Activated CD8-positive, alpha-beta T cell treated with anti-CD3 and anti-CD28 coated beads, Interleukin-2, amount 10 ng/mL, durations not matched to agents 7 days and 5 days (primary cell): ENCODE data around the gene SH3RF1. TPM values are rescaled to one million over a fixed set of nuclear protein-coding genes. Genes with fewer than 3 reads are reported as not detected.

Experiments
- ATAC-seq: fragments of 150-1000 bp; cut with Tn5 transposase; one replicate; pipeline ENCODE4 v1.10.0; 2021; ENCODE audit warnings: moderate library complexity
- CTCF ChIA-PET: fragments of 350-600 bp; sonication (Branson Sonifier 250); formaldehyde crosslinking; loops from one replicate; lab custom pipeline; 2021; ENCODE audit warnings: antibody characterized with exemption; lab: Charles Lee
- POLR2A ChIA-PET: fragments of 350-600 bp; sonication (Branson Sonifier 250); formaldehyde crosslinking; loops from one replicate; lab custom pipeline; 2021; ENCODE audit warnings: antibody characterized with exemption; lab: Charles Lee
- DNase-seq: peaks from one replicate; pipeline ENCODE4 v3.0.0-alpha.2; 2020
- H3K27ac Mint-ChIP-seq: one replicate; pipeline ENCODE4 v1.8.0; 2021; ENCODE audit warnings: mild to moderate bottlenecking, mixed read lengths
- H3K27me3 Mint-ChIP-seq: one replicate; pipeline ENCODE4 v1.8.0; 2021; ENCODE audit warnings: low read depth, mixed read lengths
- H3K36me3 Mint-ChIP-seq: one replicate; pipeline ENCODE4 v1.8.0; 2021; ENCODE audit warnings: low read depth, mixed read lengths
- H3K4me1 Mint-ChIP-seq: one replicate; pipeline ENCODE4 v1.8.0; 2021; ENCODE audit warnings: low read depth, mixed read lengths
- H3K4me3 Mint-ChIP-seq: one replicate; pipeline ENCODE4 v1.8.0; 2021; ENCODE audit warnings: mild to moderate bottlenecking, mixed read lengths
- H3K9me3 Mint-ChIP-seq: one replicate; pipeline ENCODE4 v1.8.0; 2022; ENCODE audit warnings: mixed read lengths; ENCODE audit not compliant: insufficient read depth
- total RNA-seq, 2 experiments: library from RNA; stranded (reverse); gene quantifications; one replicate each; pipeline ENCODE4 v1.2.3, GENCODE V29; 2021

SH3RF1 gene
- total RNA-seq, 2 experiments from 2014 or later: 0.08 to 0.18 TPM

GRCh38 chr4:169070071-169070894 is 200.5 kb downstream of the SH3RF1 start:
- ATAC-seq: no peak
- DNase-seq: no peak
- Mint-ChIP-seq H3K27ac (no peak overlapping the region), H3K4me3 (no peak overlapping the region), H3K27me3 (no peaks in the 10 kb centered on the region), H3K36me3 (no peaks in the 10 kb centered on the region), H3K9me3 (no peaks in the 10 kb centered on the region), H3K4me1 (peaks cover 8% of the 10 kb centered on the region)
- ChIA-PET POLR2A (no interaction called here), CTCF (no interaction called here)

DNA sequence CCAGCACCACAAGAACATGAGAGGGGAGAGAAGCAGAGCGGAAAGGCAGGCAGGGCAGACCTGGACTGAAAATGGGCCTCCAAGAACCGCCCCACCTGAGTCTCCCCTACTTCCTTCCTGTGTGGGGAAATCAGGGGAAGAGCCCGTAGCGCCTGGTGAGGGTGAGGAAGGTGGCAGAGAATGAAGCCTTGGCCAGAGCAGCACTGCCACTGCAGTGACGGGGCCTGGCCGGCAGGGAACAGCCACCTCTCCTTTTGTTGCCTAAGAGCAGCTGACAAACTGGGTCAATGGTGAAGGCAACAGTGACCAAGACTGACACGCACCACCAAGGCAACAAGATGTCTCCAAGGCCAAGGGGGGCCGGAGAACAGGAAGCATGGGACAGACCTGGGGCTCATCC is 202.3 kb downstream of the SH3RF1 start:
- peaks cover 8% of the 10 kb centered on the region for H3K4me1 Mint-ChIP-seq
- POLR2A ChIA-PET: interaction anchor here (0.5 kb wide), 1 partner anchor 19 kb away, joined by 4 read pairs; no protein-coding TSS in a partner anchor
- peak overlapping the region; percentile 60 for H3K27ac Mint-ChIP-seq
- H3K36me3 Mint-ChIP-seq: no peaks in the 10 kb centered on the region
- H3K27me3 Mint-ChIP-seq: no peaks in the 10 kb centered on the region
- no peak overlapping the region for H3K4me3 Mint-ChIP-seq
- DNase-seq (no peak), ATAC-seq (no peak)
- CTCF ChIA-PET: no interaction called here
- no peaks in the 10 kb centered on the region for H3K9me3 Mint-ChIP-seq

GRCh38 chr4:169066934-169067333 is 203.8 kb downstream of the SH3RF1 start:
- ChIA-PET CTCF (no interaction called here), POLR2A (no interaction called here)
- Mint-ChIP-seq H3K27me3 (no peaks in the 10 kb centered on the region), H3K4me1 (peaks cover 8% of the 10 kb centered on the region), H3K9me3 (no peaks in the 10 kb centered on the region), H3K4me3 (no peak overlapping the region), H3K36me3 (no peaks in the 10 kb centered on the region), H3K27ac (no peak overlapping the region)
- no peak for DNase-seq
- no peak for ATAC-seq

- ChIA-PET POLR2A (no interaction called here), CTCF (no interaction called here)
- Mint-ChIP-seq H3K9me3 (no peaks in the 10 kb centered on the region), H3K27me3 (no peaks in the 10 kb centered on the region), H3K36me3 (no peaks in the 10 kb centered on the region), H3K27ac (no peak overlapping the region), H3K4me1 (peaks cover 8% of the 10 kb centered on the region), H3K4me3 (no peak overlapping the region)
- DNase-seq: no peak
- no peak for ATAC-seq
These were observed 206.5 kb downstream of the SH3RF1 start for GRCh38 chr4:169064296-169064695.

DNA sequence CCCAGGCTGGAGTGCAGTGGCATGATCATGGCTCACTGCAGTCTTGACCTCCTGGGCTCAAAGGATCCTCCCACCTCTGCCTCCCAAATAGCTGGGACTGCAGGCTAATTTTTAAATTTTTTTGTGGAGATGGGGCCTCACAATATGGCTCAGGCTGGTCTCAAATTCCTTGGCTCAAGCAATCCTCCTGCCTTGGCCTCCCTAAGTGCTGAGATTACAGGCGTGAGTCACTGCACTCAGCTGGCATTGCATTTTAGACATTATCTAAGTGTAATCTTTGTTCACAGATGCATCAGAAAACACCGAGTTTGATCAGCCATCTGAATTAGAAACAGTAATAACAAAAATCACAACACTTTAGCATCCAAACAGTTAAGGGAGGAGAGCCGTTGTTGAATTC is 207.3 kb downstream of the SH3RF1 start:
- ChIA-PET POLR2A (no interaction called here), CTCF (no interaction called here)

GRCh38 chr4:169062897-169063244 is 207.9 kb downstream of the SH3RF1 start:
- no peaks in the 10 kb centered on the region for H3K36me3 Mint-ChIP-seq
- DNase-seq (no peak), ATAC-seq (no peak)
- no peaks in the 10 kb centered on the region for H3K4me1 Mint-ChIP-seq
- ChIA-PET POLR2A (no interaction called here), CTCF (no interaction called here)
- H3K9me3 Mint-ChIP-seq: no peaks in the 10 kb centered on the region
- no peak overlapping the region for H3K4me3 Mint-ChIP-seq
- no peaks in the 10 kb centered on the region for H3K27me3 Mint-ChIP-seq
- H3K27ac Mint-ChIP-seq: no peak overlapping the region

More for the DNA sequence above, 207.3 kb downstream of the SH3RF1 start:
- ATAC-seq (no peak), DNase-seq (no peak)
- H3K4me1 Mint-ChIP-seq: peaks cover 5% of the 10 kb centered on the region
- no peak overlapping the region for H3K4me3 Mint-ChIP-seq
- H3K9me3 Mint-ChIP-seq: no peaks in the 10 kb centered on the region
- no peak overlapping the region for H3K27ac Mint-ChIP-seq
- no peaks in the 10 kb centered on the region for H3K36me3 Mint-ChIP-seq
- no peaks in the 10 kb centered on the region for H3K27me3 Mint-ChIP-seq

- no peak for DNase-seq
- ChIA-PET CTCF (no interaction called here), POLR2A (no interaction called here)
- H3K4me1 Mint-ChIP-seq: no peaks in the 10 kb centered on the region
- no peak overlapping the region for H3K4me3 Mint-ChIP-seq
- no peaks in the 10 kb centered on the region for H3K36me3 Mint-ChIP-seq
- H3K27me3 Mint-ChIP-seq: peaks cover under 1% of the 10 kb centered on the region
- no peak for ATAC-seq
- H3K9me3 Mint-ChIP-seq: no peaks in the 10 kb centered on the region
- H3K27ac Mint-ChIP-seq: no peak overlapping the region
These were observed 209.4 kb downstream of the SH3RF1 start for GRCh38 chr4:169061386-169061785.

DNA sequence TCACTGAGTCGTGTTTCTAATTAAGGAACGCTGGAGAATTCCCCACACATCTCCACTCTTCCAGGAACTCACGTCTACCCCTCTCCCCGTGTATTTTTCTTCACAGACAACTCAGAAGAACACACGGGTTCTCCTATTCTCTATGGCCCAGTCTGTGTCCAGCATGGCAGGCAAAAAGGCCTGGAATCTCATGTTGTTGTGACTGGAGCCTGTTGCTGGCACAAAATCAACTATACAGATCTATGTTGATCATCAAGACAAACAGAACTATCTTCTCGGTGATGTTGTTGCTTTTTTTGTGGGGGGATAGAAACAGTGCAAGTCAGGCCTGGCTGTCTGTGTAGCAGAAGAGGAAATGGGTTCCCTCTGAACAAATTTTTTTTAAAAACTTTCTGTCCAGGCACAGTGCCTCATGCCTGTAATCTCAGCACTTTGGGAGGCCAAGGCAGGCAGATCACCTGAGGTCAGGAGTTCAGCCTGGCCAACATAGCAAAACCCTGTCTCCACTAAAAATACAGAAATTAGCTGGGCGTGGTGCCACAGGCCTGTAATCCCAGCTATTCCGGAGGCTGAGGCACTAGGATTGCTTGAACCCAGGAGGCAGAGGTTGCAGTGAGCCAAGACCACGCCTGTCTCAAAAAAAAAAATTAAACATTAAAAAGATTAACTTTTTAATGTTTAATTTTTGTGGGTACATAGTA is 210.2 kb downstream of the SH3RF1 start:
- DNase-seq (no peak), ATAC-seq (no peak)
- ChIA-PET POLR2A (no interaction called here), CTCF (no interaction called here)
- Mint-ChIP-seq H3K4me1 (no peaks in the 10 kb centered on the region), H3K27me3 (peaks cover 2% of the 10 kb centered on the region), H3K4me3 (no peak overlapping the region), H3K36me3 (no peaks in the 10 kb centered on the region), H3K27ac (no peak overlapping the region), H3K9me3 (no peaks in the 10 kb centered on the region)

DNA sequence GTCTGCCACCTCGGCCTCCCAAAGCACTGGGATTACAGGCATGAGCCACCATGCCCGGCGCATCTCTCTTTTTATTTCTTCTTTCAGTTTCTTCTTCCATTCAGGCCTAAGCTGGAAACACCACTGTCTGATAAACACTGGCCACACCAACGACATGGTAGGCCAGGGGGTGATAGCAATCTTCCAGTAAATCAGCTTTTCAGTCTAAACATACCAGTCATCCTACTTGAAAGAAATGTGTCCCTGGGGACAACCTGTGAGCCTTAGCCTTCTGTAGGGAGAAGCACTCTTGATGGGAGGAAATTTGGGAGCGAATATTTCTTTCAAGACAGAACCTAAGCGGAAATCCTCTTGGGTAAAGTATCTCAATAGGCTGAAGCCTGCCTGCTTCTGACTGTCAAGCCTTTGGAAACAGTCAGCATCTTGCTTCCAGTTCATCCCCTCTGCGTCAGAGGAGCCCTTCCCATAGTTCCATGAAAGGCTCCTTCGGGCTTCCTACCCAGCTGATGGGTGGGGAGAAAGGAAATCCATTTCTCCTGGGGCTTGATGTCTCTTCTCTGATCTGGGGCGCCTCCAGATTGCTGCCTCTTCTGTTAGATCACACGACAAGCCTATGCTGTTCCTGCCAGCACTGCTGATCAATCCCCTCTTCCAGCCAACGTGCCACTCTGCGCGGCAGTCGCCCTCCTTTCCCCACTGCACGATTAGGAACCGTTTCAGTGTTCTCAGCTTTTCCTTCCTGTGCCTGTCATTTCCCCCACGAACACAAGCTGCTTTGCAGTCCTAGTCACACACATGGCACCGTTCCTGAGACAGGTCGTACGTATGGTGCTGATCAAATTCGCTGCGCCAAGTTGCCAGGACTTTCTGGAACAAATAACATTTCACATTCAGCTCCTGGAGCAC is 211.2 kb downstream of the SH3RF1 start:
- H3K4me1 Mint-ChIP-seq: no peaks in the 10 kb centered on the region
- H3K27ac Mint-ChIP-seq: no peak overlapping the region
- POLR2A ChIA-PET: no interaction called here
- CTCF ChIA-PET: no interaction called here
- no peak for DNase-seq
- H3K9me3 Mint-ChIP-seq: no peaks in the 10 kb centered on the region
- H3K36me3 Mint-ChIP-seq: no peaks in the 10 kb centered on the region
- ATAC-seq: no peak
- H3K4me3 Mint-ChIP-seq: no peak overlapping the region
- H3K27me3 Mint-ChIP-seq: peaks cover 2% of the 10 kb centered on the region

GRCh38 chr4:169058312-169058711 is 212.4 kb downstream of the SH3RF1 start:
- DNase-seq (no peak), ATAC-seq (no peak)
- CTCF ChIA-PET: no interaction called here
- Mint-ChIP-seq H3K27me3 (peaks cover 2% of the 10 kb centered on the region), H3K4me3 (no peak overlapping the region), H3K27ac (no peak overlapping the region), H3K4me1 (no peaks in the 10 kb centered on the region), H3K36me3 (no peaks in the 10 kb centered on the region), H3K9me3 (no peaks in the 10 kb centered on the region)
- POLR2A ChIA-PET: no interaction called here

DNA sequence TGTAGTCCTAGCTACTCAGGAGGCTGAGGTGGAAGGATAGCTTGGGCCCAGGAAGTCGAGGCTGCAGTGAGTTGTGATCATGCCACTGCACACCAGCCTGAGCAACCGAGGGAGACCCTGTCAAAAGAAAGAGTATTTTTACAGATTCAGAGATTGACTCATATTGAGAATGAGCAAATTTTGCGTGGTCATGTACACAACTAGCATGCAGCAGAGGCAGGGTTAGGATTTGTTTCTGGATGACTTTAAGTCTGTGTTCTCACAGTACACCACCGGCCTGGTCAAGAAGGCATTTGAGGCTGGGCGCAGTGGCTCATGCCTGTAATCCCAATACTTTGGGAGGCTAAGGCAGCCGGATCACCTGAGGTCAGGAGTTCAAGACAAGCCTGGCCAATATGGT is 215.9 kb downstream of the SH3RF1 start:
- Mint-ChIP-seq H3K9me3 (no peaks in the 10 kb centered on the region), H3K27me3 (peaks cover 2% of the 10 kb centered on the region), H3K4me1 (no peaks in the 10 kb centered on the region), H3K4me3 (no peak overlapping the region), H3K36me3 (no peaks in the 10 kb centered on the region), H3K27ac (no peak overlapping the region)
- no peak for ATAC-seq
- POLR2A ChIA-PET: no interaction called here
- no peak for DNase-seq
- CTCF ChIA-PET: no interaction called here

- no peak for ATAC-seq
- Mint-ChIP-seq H3K27ac (no peak overlapping the region), H3K4me3 (no peak overlapping the region), H3K36me3 (no peaks in the 10 kb centered on the region), H3K27me3 (peaks cover 2% of the 10 kb centered on the region), H3K9me3 (no peaks in the 10 kb centered on the region), H3K4me1 (no peaks in the 10 kb centered on the region)
- DNase-seq: no peak
- CTCF ChIA-PET: no interaction called here
- POLR2A ChIA-PET: no interaction called here
These were observed 218.2 kb downstream of the SH3RF1 start for GRCh38 chr4:169052594-169052945.
